ENCODE results near the gene ZNF433.
"Not testable (repeated sequence)": the region's sequence is repeated elsewhere in the genome, so short reads cannot be mapped to it uniquely, and the experiment has no call there.

GRCh38 chr19:12083336-12083735 lies 47.9 kb upstream of the ZNF433 start:
- TF ChIP-seq CTCF (IDR thresholded peaks at IDR 0.05; ENCODE audit: poor library complexity, severe bottlenecking); REST (IDR thresholded peaks at IDR 0.05; ENCODE audit: borderline replicate concordance); MXI1 (conservative IDR thresholded peaks at IDR 0.05; ENCODE audit: poor library complexity, severe bottlenecking); EZH2 (IDR thresholded peaks at IDR 0.05; ENCODE audit: borderline replicate concordance, insufficient read depth, low read length, poor library complexity, severe bottlenecking); POLR2AphosphoS5 (IDR thresholded peaks at IDR 0.05); RAD21 (conservative IDR thresholded peaks at IDR 0.05): not testable (repeated sequence)

Measured in neural cell (in vitro differentiated cells).